K562 (cell line): ENCODE measurements around the gene FBRS. TPM values are rescaled to one million over a fixed set of nuclear protein-coding genes. Genes with fewer than 3 reads are reported as not detected.
A peak's percentile ranks its signal among the peaks of the same experiment; 100 is the strongest.

Experiments
- CCNT2 ChIP-seq: IDR thresholded peaks from 2 replicates; pipeline ENCODE4 v1.6.1; 2011; ENCODE audit warnings: borderline replicate concordance, low read depth, mild to moderate bottlenecking, moderate library complexity, mixed read lengths, low read length; ENCODE audit not compliant: insufficient read length; ENCODE audit errors: extremely low read depth
- CREB1 ChIP-seq, 2 experiments: sonication (generic) in 1 of 2; formaldehyde crosslinking in 1 of 2; IDR thresholded peaks; 2 replicates each; pipeline versions ENCODE4 v1.6.1 to v1.8.0; 2012 to 2022; ENCODE audit warnings: inconsistent platforms in 1 of 2, mild to moderate bottlenecking in 1 of 2, missing genetic modification reagents in 1 of 2, moderate library complexity in 1 of 2
- JUND ChIP-seq, 2 experiments: IDR thresholded peaks; 2 replicates in 1 of 2; 3 replicates in 1 of 2; pipeline ENCODE4 v1.6.1; 2011; ENCODE audit warnings: borderline replicate concordance in 2 of 2, low read depth in 2 of 2, low read length in 2 of 2, improper control_type of control experiment in 1 of 2, missing biosample characterization in 1 of 2, missing genetic modification characterization in 1 of 2, missing genetic modification reagents in 1 of 2
- KDM5B ChIP-seq: fragments of 200-600 bp; sonication (generic); IDR thresholded peaks from 2 replicates; pipeline ENCODE4 v1.6.1; 2012; ENCODE audit warnings: low read depth, mild to moderate bottlenecking, moderate library complexity, low read length, control low read depth, inconsistent platforms; ENCODE audit not compliant: insufficient replicate concordance
- RBM34 ChIP-seq: fragments of 200-400 bp; formaldehyde crosslinking; IDR thresholded peaks from 2 replicates; pipeline ENCODE4 v1.6.1; 2018; ENCODE audit warnings: low read length, borderline replicate concordance; ENCODE audit not compliant: insufficient read depth
- YBX1 ChIP-seq: fragments of 450-650 bp; IDR thresholded peaks from 2 replicates; pipeline ENCODE4 v1.7.1; 2016; ENCODE audit warnings: mild to moderate bottlenecking
- ZZZ3 ChIP-seq: fragments of 450-650 bp; IDR thresholded peaks from 2 replicates; pipeline ENCODE4 v1.6.1; 2016; ENCODE audit warnings: antibody characterized with exemption, mild to moderate bottlenecking, moderate library complexity
- polyA plus RNA-seq, 8 experiments: library from polyadenylated mRNA; depleted of rRNA in 4 of 8; stranded (reverse) in 5 of 8; unstranded in 3 of 8; fragments of >200 nt; fragmentation: Nextera tagmentation in 2 of 8; fragmentation: Illumina TruSeq in 1 of 8; extraction: Ambion mirVana in 2 of 8; extraction: Trizol in 1 of 8; gene quantifications; 2 replicates each; pipeline versions ENCODE4 v1.2.1 to v1.2.3, GENCODE V29; 2011 to 2014; ENCODE audit warnings: inconsistent platforms in 1 of 8, missing spikeins in 1 of 8
- total RNA-seq, 7 experiments: library from RNA; depleted of rRNA in 6 of 7; stranded (reverse); fragments of >200 nt in 6 of 7; fragmentation: Illumina TruSeq in 2 of 7; extraction: Trizol in 2 of 7; gene quantifications; 2 replicates each; pipeline versions ENCODE4 v1.2.1 to v1.2.3, GENCODE V29; 2011 to 2021; ENCODE audit warnings: low replicate concordance in 1 of 7
- TF ChIP-seq, protein P1 (sequence below), 2 experiments: fragments of 450-650 bp; IDR thresholded peaks; 2 replicates each; pipeline ENCODE4 v1.6.1; 2018; ENCODE audit warnings: mild to moderate bottlenecking in 2 of 2, low read depth in 1 of 2; ENCODE audit not compliant: partially characterized antibody in 2 of 2
- TF ChIP-seq, protein P2 (sequence below): sonication (generic); formaldehyde crosslinking; IDR thresholded peaks from 2 replicates; pipeline ENCODE4 v1.8.1; 2022; ENCODE audit warnings: missing genetic modification reagents
- TF ChIP-seq, protein P3 (sequence below): sonication (generic); formaldehyde crosslinking; IDR thresholded peaks from 2 replicates; pipeline ENCODE4 v1.8.1; 2023; ENCODE audit warnings: missing genetic modification reagents, mild to moderate bottlenecking, borderline replicate concordance
- TF ChIP-seq, protein P4 (sequence below): sonication (generic); formaldehyde crosslinking; IDR thresholded peaks from 2 replicates; pipeline ENCODE4 v1.8.0; 2022; ENCODE audit warnings: mild to moderate bottlenecking, missing genetic modification reagents

The FBRS gene
- total and polyA plus RNA-seq, 9 of the 15 experiments (the other 6 are each of a cell fraction or from before 2014, with no cell fraction given), result 0.32 to 59.5 (median 13.1) TPM

DNA sequence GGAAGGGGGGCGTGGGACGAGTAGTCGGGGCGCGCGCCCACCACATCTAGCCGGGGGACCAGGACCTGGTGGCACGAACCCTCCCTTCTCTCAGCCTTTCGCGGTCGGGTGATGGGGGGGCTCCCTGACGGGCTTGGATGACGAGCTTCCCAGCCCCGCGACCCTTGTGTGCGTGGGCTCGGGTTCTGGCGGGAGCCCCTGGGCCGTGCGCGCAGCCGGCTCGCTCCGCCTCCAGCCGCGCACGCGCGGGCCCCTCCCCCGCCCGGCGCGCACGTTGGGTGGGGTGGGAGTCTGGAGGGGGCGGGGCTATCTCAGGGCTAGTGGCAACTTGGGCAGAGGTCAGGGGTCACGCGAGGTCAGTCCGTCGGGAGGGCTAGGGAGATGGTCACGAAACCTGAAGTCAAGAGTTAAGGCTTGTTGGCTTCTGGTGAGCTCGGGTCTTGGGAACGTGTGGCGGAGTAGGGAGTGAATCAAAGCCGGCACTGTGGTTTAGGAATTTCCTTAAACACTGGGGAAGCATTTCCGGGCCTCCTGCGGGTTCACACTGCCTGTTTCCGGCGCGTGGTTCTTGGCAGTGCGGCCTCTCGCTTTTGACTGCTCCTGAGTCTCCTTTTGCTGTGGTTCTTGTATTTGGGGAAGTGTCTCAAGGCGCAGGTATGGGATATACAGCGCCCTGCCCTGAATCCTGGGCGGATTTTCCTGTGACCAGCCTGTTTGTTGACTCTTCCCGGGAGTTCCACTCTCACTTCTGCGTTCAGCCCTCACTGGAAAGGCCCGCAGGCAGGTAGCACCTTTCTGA is 40.8 kb downstream of the FBRS start, which contains the start of gene SRCAP (continued):
- TF ChIP-seq, protein P1, sequence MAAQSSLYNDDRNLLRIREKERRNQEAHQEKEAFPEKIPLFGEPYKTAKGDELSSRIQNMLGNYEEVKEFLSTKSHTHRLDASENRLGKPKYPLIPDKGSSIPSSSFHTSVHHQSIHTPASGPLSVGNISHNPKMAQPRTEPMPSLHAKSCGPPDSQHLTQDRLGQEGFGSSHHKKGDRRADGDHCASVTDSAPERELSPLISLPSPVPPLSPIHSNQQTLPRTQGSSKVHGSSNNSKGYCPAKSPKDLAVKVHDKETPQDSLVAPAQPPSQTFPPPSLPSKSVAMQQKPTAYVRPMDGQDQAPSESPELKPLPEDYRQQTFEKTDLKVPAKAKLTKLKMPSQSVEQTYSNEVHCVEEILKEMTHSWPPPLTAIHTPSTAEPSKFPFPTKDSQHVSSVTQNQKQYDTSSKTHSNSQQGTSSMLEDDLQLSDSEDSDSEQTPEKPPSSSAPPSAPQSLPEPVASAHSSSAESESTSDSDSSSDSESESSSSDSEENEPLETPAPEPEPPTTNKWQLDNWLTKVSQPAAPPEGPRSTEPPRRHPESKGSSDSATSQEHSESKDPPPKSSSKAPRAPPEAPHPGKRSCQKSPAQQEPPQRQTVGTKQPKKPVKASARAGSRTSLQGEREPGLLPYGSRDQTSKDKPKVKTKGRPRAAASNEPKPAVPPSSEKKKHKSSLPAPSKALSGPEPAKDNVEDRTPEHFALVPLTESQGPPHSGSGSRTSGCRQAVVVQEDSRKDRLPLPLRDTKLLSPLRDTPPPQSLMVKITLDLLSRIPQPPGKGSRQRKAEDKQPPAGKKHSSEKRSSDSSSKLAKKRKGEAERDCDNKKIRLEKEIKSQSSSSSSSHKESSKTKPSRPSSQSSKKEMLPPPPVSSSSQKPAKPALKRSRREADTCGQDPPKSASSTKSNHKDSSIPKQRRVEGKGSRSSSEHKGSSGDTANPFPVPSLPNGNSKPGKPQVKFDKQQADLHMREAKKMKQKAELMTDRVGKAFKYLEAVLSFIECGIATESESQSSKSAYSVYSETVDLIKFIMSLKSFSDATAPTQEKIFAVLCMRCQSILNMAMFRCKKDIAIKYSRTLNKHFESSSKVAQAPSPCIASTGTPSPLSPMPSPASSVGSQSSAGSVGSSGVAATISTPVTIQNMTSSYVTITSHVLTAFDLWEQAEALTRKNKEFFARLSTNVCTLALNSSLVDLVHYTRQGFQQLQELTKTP (IDR thresholded peaks at IDR 0.05; ENCODE audit: low read depth in 1 of 2, partially characterized antibody in 2 of 2), result no peak
- TF ChIP-seq KDM5B, result peak; percentile 7
- TF ChIP-seq, protein P2, sequence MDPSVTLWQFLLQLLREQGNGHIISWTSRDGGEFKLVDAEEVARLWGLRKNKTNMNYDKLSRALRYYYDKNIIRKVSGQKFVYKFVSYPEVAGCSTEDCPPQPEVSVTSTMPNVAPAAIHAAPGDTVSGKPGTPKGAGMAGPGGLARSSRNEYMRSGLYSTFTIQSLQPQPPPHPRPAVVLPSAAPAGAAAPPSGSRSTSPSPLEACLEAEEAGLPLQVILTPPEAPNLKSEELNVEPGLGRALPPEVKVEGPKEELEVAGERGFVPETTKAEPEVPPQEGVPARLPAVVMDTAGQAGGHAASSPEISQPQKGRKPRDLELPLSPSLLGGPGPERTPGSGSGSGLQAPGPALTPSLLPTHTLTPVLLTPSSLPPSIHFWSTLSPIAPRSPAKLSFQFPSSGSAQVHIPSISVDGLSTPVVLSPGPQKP (CRISPR knock-in tag), result no peak
- 0 out of 2 replicates have a peak, but pooled peaks have one; percentile 11 for TF ChIP-seq CREB1 (IDR thresholded peaks at IDR 0.05)
- peak; percentile 22; the same call in 1 of the 2 replicates for TF ChIP-seq CREB1 (CRISPR knock-in tag; IDR thresholded peaks at IDR 0.05)
- no peak for TF ChIP-seq YBX1
- 0 out of 2 replicates have a peak, but pooled peaks have one; percentile 3 for TF ChIP-seq JUND (IDR thresholded peaks at IDR 0.05; ENCODE audit: borderline replicate concordance, low read depth, low read length)
- peak; percentile 64; the same call in 1 of the 3 replicates for TF ChIP-seq JUND (tag; IDR thresholded peaks at IDR 0.05; ENCODE audit: borderline replicate concordance, low read depth, low read length)
- TF ChIP-seq, protein P3, sequence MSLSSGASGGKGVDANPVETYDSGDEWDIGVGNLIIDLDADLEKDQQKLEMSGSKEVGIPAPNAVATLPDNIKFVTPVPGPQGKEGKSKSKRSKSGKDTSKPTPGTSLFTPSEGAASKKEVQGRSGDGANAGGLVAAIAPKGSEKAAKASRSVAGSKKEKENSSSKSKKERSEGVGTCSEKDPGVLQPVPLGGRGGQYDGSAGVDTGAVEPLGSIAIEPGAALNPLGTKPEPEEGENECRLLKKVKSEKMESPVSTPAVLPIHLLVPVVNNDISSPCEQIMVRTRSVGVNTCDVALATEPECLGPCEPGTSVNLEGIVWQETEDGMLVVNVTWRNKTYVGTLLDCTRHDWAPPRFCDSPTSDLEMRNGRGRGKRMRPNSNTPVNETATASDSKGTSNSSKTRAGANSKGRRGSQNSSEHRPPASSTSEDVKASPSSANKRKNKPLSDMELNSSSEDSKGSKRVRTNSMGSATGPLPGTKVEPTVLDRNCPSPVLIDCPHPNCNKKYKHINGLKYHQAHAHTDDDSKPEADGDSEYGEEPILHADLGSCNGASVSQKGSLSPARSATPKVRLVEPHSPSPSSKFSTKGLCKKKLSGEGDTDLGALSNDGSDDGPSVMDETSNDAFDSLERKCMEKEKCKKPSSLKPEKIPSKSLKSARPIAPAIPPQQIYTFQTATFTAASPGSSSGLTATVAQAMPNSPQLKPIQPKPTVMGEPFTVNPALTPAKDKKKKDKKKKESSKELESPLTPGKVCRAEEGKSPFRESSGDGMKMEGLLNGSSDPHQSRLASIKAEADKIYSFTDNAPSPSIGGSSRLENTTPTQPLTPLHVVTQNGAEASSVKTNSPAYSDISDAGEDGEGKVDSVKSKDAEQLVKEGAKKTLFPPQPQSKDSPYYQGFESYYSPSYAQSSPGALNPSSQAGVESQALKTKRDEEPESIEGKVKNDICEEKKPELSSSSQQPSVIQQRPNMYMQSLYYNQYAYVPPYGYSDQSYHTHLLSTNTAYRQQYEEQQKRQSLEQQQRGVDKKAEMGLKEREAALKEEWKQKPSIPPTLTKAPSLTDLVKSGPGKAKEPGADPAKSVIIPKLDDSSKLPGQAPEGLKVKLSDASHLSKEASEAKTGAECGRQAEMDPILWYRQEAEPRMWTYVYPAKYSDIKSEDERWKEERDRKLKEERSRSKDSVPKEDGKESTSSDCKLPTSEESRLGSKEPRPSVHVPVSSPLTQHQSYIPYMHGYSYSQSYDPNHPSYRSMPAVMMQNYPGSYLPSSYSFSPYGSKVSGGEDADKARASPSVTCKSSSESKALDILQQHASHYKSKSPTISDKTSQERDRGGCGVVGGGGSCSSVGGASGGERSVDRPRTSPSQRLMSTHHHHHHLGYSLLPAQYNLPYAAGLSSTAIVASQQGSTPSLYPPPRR (CRISPR knock-in tag), result no peak
- TF ChIP-seq ZZZ3, result no peak
- no peak for TF ChIP-seq RBM34
- TF ChIP-seq, protein P4, sequence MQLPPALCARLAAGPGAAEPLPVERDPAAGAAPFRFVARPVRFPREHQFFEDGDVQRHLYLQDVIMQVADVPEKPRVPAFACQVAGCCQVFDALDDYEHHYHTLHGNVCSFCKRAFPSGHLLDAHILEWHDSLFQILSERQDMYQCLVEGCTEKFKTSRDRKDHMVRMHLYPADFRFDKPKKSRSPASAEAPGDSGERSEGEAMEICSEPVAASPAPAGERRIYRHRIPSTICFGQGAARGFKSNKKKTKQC, result peak; percentile 74; the same call in 1 of the 2 replicates
- peak; percentile 81 for TF ChIP-seq CCNT2
